Activated T-cell treated with anti-CD3 and anti-CD28 coated beads, Interleukin-2, amount 50 U/mL, for 72 hours (primary cell): Measurements from ENCODE around the gene EFCC1. TPM values are rescaled to one million over a fixed set of nuclear protein-coding genes. Genes with fewer than 3 reads are reported as not detected.
A peak's percentile ranks its signal among the peaks of the same experiment; 100 is the strongest.

ENCODE experiments used
- ATAC-seq, 2 donors: fragments of 150-1000 bp; cut with Tn5 transposase; replicated peaks in 1 of 2; 2 replicates each; pipeline ENCODE4 v1.10.0; 2021; ENCODE audit warnings: moderate library complexity in 2 of 2, mild to moderate bottlenecking in 1 of 2
- DNase-seq, 2 donors: peaks; one replicate each; pipeline ENCODE4 v3.0.0; 2021 to 2022; ENCODE audit warnings: mixed read lengths in 1 of 2
- H3K27ac Mint-ChIP-seq: one replicate; pipeline ENCODE4 v1.8.0; 2022; ENCODE audit warnings: mild to moderate bottlenecking, moderate library complexity, mixed read lengths
- H3K27me3 Mint-ChIP-seq: one replicate; pipeline ENCODE4 v1.8.0; 2022; ENCODE audit warnings: low read depth, mixed read lengths
- H3K36me3 Mint-ChIP-seq, 2 donors: one replicate each; pipeline ENCODE4 v1.8.0; 2022; ENCODE audit warnings: mixed read lengths in 2 of 2, mild to moderate bottlenecking in 1 of 2; ENCODE audit not compliant: insufficient read depth in 2 of 2
- H3K4me1 Mint-ChIP-seq: one replicate; pipeline ENCODE4 v1.8.0; 2022; ENCODE audit warnings: low read depth, mixed read lengths
- H3K4me3 Mint-ChIP-seq, 2 donors: one replicate each; pipeline ENCODE4 v1.8.0; 2022; ENCODE audit warnings: mild to moderate bottlenecking in 2 of 2, mixed read lengths in 2 of 2, moderate library complexity in 2 of 2
- H3K9me3 Mint-ChIP-seq, 2 donors: one replicate each; pipeline ENCODE4 v1.8.0; 2022; ENCODE audit warnings: mixed read lengths in 2 of 2
- total RNA-seq, 2 donors: library from RNA; stranded (reverse); gene quantifications; one replicate each; pipeline ENCODE4 v1.2.3, GENCODE V29; 2022

EFCC1 gene
- total RNA-seq, 2 donors from 2014 or later, result 0.26 to 0.42 TPM

GRCh38 chr3:129014148-129014547, 13.0 kb downstream of the EFCC1 start:
- DNase-seq, result no peak
- no peaks in the 10 kb centered on the region for H3K27me3 Mint-ChIP-seq
- no peaks in the 10 kb centered on the region for H3K36me3 Mint-ChIP-seq
- no peaks in the 10 kb centered on the region for H3K9me3 Mint-ChIP-seq
- H3K4me3 Mint-ChIP-seq, result no peak overlapping the region
- peaks cover 36% of the 10 kb centered on the region for H3K4me1 Mint-ChIP-seq
- H3K27ac Mint-ChIP-seq, result no peak overlapping the region
- no peak for ATAC-seq

GRCh38 chr3:129014793-129015345, 13.8 kb downstream of the EFCC1 start:
- H3K9me3 Mint-ChIP-seq, result no peaks in the 10 kb centered on the region
- ATAC-seq (no peak), DNase-seq (no peak)
- peak overlapping the region; percentile 32 to 87 for H3K4me3 Mint-ChIP-seq
- peak overlapping the region; percentile 15 for H3K27ac Mint-ChIP-seq
- no peaks in the 10 kb centered on the region for H3K36me3 Mint-ChIP-seq
- H3K4me1 Mint-ChIP-seq, result peaks cover 36% of the 10 kb centered on the region
- no peaks in the 10 kb centered on the region for H3K27me3 Mint-ChIP-seq

- ATAC-seq (peak; percentile 70 to 75), DNase-seq (peak; percentile 46 to 49)
- peak overlapping the region; percentile 85 to 87 for H3K4me3 Mint-ChIP-seq
- H3K27me3 Mint-ChIP-seq, result no peaks in the 10 kb centered on the region
- H3K9me3 Mint-ChIP-seq, result no peaks in the 10 kb centered on the region
- H3K4me1 Mint-ChIP-seq, result peaks cover 36% of the 10 kb centered on the region
- peak overlapping the region; percentile 99 for H3K27ac Mint-ChIP-seq
- H3K36me3 Mint-ChIP-seq, result no peaks in the 10 kb centered on the region
Observed at GRCh38 chr3:129015388-129016105, 14.4 kb downstream of the EFCC1 start.

- Mint-ChIP-seq H3K27ac (peak overlapping the region; percentile 99), H3K9me3 (no peaks in the 10 kb centered on the region), H3K4me1 (peaks cover 36% of the 10 kb centered on the region), H3K36me3 (no peaks in the 10 kb centered on the region), H3K27me3 (no peaks in the 10 kb centered on the region), H3K4me3 (peak overlapping the region; percentile 85 to 87)
- peak; percentile 56 to 65 for DNase-seq
- peak; percentile 79 to 83 for ATAC-seq
Observed at GRCh38 chr3:129016356-129016719, 15.2 kb downstream of the EFCC1 start.

- peak in 1 of 2 donors; percentile 8 for ATAC-seq
- no peaks in the 10 kb centered on the region for H3K36me3 Mint-ChIP-seq
- no peaks in the 10 kb centered on the region for H3K27me3 Mint-ChIP-seq
- peak in 1 of 2 donors; percentile 20 for DNase-seq
- H3K4me1 Mint-ChIP-seq, result peaks cover 36% of the 10 kb centered on the region
- H3K9me3 Mint-ChIP-seq, result no peaks in the 10 kb centered on the region
- peak overlapping the region; percentile 85 to 87 for H3K4me3 Mint-ChIP-seq
- H3K27ac Mint-ChIP-seq, result peak overlapping the region; percentile 35
Observed at GRCh38 chr3:129016720-129017483, 15.8 kb downstream of the EFCC1 start.

GRCh38 chr3:129017484-129017899, 16.4 kb downstream of the EFCC1 start:
- ATAC-seq, result no peak
- no peaks in the 10 kb centered on the region for H3K36me3 Mint-ChIP-seq
- no peak overlapping the region for H3K27ac Mint-ChIP-seq
- peaks cover 36% of the 10 kb centered on the region for H3K4me1 Mint-ChIP-seq
- H3K27me3 Mint-ChIP-seq, result no peaks in the 10 kb centered on the region
- no peak for DNase-seq
- H3K9me3 Mint-ChIP-seq, result no peaks in the 10 kb centered on the region
- H3K4me3 Mint-ChIP-seq, result peak overlapping the region; percentile 19 to 33

GRCh38 chr3:129018271-129018670, 17.2 kb downstream of the EFCC1 start:
- DNase-seq (no peak), ATAC-seq (no peak)
- no peaks in the 10 kb centered on the region for H3K36me3 Mint-ChIP-seq
- peaks cover 36% of the 10 kb centered on the region for H3K4me1 Mint-ChIP-seq
- H3K4me3 Mint-ChIP-seq, result no peak overlapping the region
- no peak overlapping the region for H3K27ac Mint-ChIP-seq
- no peaks in the 10 kb centered on the region for H3K9me3 Mint-ChIP-seq
- H3K27me3 Mint-ChIP-seq, result no peaks in the 10 kb centered on the region

GRCh38 chr3:129018751-129019150, 17.6 kb downstream of the EFCC1 start:
- no peak overlapping the region for H3K4me3 Mint-ChIP-seq
- H3K27ac Mint-ChIP-seq, result no peak overlapping the region
- ATAC-seq (no peak), DNase-seq (no peak)
- no peaks in the 10 kb centered on the region for H3K27me3 Mint-ChIP-seq
- peaks cover 32% of the 10 kb centered on the region for H3K4me1 Mint-ChIP-seq
- no peaks in the 10 kb centered on the region for H3K9me3 Mint-ChIP-seq
- no peaks in the 10 kb centered on the region for H3K36me3 Mint-ChIP-seq

GRCh38 chr3:129019266-129019665, 18.2 kb downstream of the EFCC1 start:
- H3K9me3 Mint-ChIP-seq, result no peaks in the 10 kb centered on the region
- no peak overlapping the region for H3K27ac Mint-ChIP-seq
- H3K4me3 Mint-ChIP-seq, result no peak overlapping the region
- no peak for ATAC-seq
- H3K36me3 Mint-ChIP-seq, result no peaks in the 10 kb centered on the region
- no peaks in the 10 kb centered on the region for H3K27me3 Mint-ChIP-seq
- H3K4me1 Mint-ChIP-seq, result peaks cover 32% of the 10 kb centered on the region
- DNase-seq, result no peak

GRCh38 chr3:129020691-129021090, 19.6 kb downstream of the EFCC1 start:
- H3K9me3 Mint-ChIP-seq, result no peaks in the 10 kb centered on the region
- no peaks in the 10 kb centered on the region for H3K27me3 Mint-ChIP-seq
- peaks cover 20% of the 10 kb centered on the region for H3K4me1 Mint-ChIP-seq
- ATAC-seq (no peak), DNase-seq (no peak)
- no peaks in the 10 kb centered on the region for H3K36me3 Mint-ChIP-seq
- no peak overlapping the region for H3K27ac Mint-ChIP-seq
- H3K4me3 Mint-ChIP-seq, result no peak overlapping the region

- no peak for ATAC-seq
- H3K27ac Mint-ChIP-seq, result no peak overlapping the region
- H3K9me3 Mint-ChIP-seq, result no peaks in the 10 kb centered on the region
- peaks cover 19% of the 10 kb centered on the region for H3K4me1 Mint-ChIP-seq
- H3K27me3 Mint-ChIP-seq, result no peaks in the 10 kb centered on the region
- H3K4me3 Mint-ChIP-seq, result no peak overlapping the region
- DNase-seq, result no peak
- no peaks in the 10 kb centered on the region for H3K36me3 Mint-ChIP-seq
Observed at GRCh38 chr3:129021140-129021551, 20.0 kb downstream of the EFCC1 start.

GRCh38 chr3:129022114-129023007, 21.3 kb downstream of the EFCC1 start:
- ATAC-seq (no peak), DNase-seq (no peak)
- Mint-ChIP-seq H3K4me1 (peaks cover 15% of the 10 kb centered on the region), H3K4me3 (no peak overlapping the region), H3K27me3 (no peaks in the 10 kb centered on the region), H3K9me3 (no peaks in the 10 kb centered on the region), H3K27ac (no peak overlapping the region), H3K36me3 (no peaks in the 10 kb centered on the region)

- Mint-ChIP-seq H3K27me3 (no peaks in the 10 kb centered on the region), H3K9me3 (no peaks in the 10 kb centered on the region), H3K27ac (no peak overlapping the region), H3K4me1 (peaks cover 11% of the 10 kb centered on the region), H3K4me3 (no peak overlapping the region), H3K36me3 (no peaks in the 10 kb centered on the region)
- DNase-seq, result no peak
- no peak for ATAC-seq
Observed at GRCh38 chr3:129023008-129023358, 21.9 kb downstream of the EFCC1 start.
